CD4-positive, alpha-beta memory T cell (primary cell): ENCODE data around the gene EPX. TPM values are rescaled to one million over a fixed set of nuclear protein-coding genes. Genes with fewer than 3 reads are reported as not detected.
A peak's percentile ranks its signal among the peaks of the same experiment; 100 is the strongest.
"Not testable (repeated sequence)": the region's sequence is repeated elsewhere in the genome, so short reads cannot be mapped to it uniquely, and the experiment has no call there.

Source experiments
- CTCF ChIA-PET: fragments of 350-600 bp; sonication (Branson Sonifier 250); formaldehyde crosslinking; loops from one replicate; lab custom pipeline; 2021; ENCODE audit warnings: inconsistent platforms; ENCODE audit not compliant: partially characterized antibody; lab: Charles Lee
- POLR2A ChIA-PET: fragments of 350-600 bp; sonication (Branson Sonifier 250); formaldehyde crosslinking; loops from one replicate; lab custom pipeline; 2021; ENCODE audit not compliant: partially characterized antibody; lab: Charles Lee
- DNase-seq, 5 donors: peaks; one replicate each; pipeline versions ENCODE4 v3.0.0 to v3.0.0-alpha.2; 2020 to 2022; ENCODE audit warnings: mixed read lengths in 1 of 5
- H3K27ac ChIP-seq: one replicate; pipeline ENCODE4 v1.7.0; 2013; ENCODE audit warnings: low read depth, low read length
- H3K27me3 ChIP-seq: 2 replicates; pipeline ENCODE4 v1.7.0; 2013; ENCODE audit warnings: mild to moderate bottlenecking, low read length, moderate library complexity; ENCODE audit not compliant: insufficient read depth
- H3K36me3 ChIP-seq: 2 replicates; pipeline ENCODE4 v1.7.0; 2013; ENCODE audit warnings: mild to moderate bottlenecking, low read length, moderate library complexity; ENCODE audit not compliant: insufficient read depth
- H3K4me1 ChIP-seq: 2 replicates; pipeline ENCODE4 v1.7.0; 2013; ENCODE audit warnings: mild to moderate bottlenecking, low read length, moderate library complexity; ENCODE audit not compliant: insufficient read depth
- H3K4me3 ChIP-seq, 2 donors: one replicate each; pipeline ENCODE4 v1.7.0; 2013; ENCODE audit warnings: low read length in 2 of 2, mild to moderate bottlenecking in 1 of 2
- H3K9me3 ChIP-seq, 2 donors: one replicate each; pipeline ENCODE4 v1.7.0; 2013; ENCODE audit warnings: low read length in 2 of 2, control low read depth in 1 of 2; ENCODE audit not compliant: control insufficient read depth in 1 of 2
- H3K27ac Mint-ChIP-seq, 7 donors: one replicate each; pipeline ENCODE4 v1.8.0; 2020 to 2021; ENCODE audit warnings: mixed read lengths in 7 of 7, mild to moderate bottlenecking in 6 of 7, inconsistent platforms in 3 of 7, moderate library complexity in 3 of 7
- H3K27me3 Mint-ChIP-seq, 2 donors: one replicate each; pipeline ENCODE4 v1.8.0; 2020 to 2021; ENCODE audit warnings: mixed read lengths in 2 of 2
- H3K36me3 Mint-ChIP-seq, 2 donors: one replicate each; pipeline ENCODE4 v1.8.0; 2020 to 2021; ENCODE audit warnings: mixed read lengths in 2 of 2, inconsistent platforms in 1 of 2, mild to moderate bottlenecking in 1 of 2
- H3K4me1 Mint-ChIP-seq, 4 donors: one replicate each; pipeline ENCODE4 v1.8.0; 2020 to 2021; ENCODE audit warnings: mixed read lengths in 4 of 4, mild to moderate bottlenecking in 1 of 4
- H3K4me3 Mint-ChIP-seq, 8 donors: one replicate each; pipeline ENCODE4 v1.8.0; 2020 to 2021; ENCODE audit warnings: mixed read lengths in 8 of 8, mild to moderate bottlenecking in 7 of 8, moderate library complexity in 6 of 8, inconsistent platforms in 3 of 8
- H3K9me3 Mint-ChIP-seq, 8 donors: one replicate each; pipeline ENCODE4 v1.8.0; 2020 to 2021; ENCODE audit warnings: mixed read lengths in 8 of 8, mild to moderate bottlenecking in 5 of 8, inconsistent platforms in 3 of 8, moderate library complexity in 1 of 8
- intact Hi-C: fragments of 100-400 bp; cut with micrococcal nuclease; formaldehyde crosslinking; loops from one replicate; pipeline ENCODE4 v1.15.1; 2023
- polyA plus RNA-seq, 2 donors: library from polyadenylated mRNA; unstranded; fragments of 300-500 nt; fragmentation: Illumina TruSeq; gene quantifications; one replicate each; pipeline ENCODE4 v1.2.3, GENCODE V29; 2021
- total RNA-seq, 2 experiments: library from RNA; stranded (reverse); gene quantifications; one replicate each; pipeline ENCODE4 v1.2.3, GENCODE V29; 2021

Gene EPX
- not detected for total RNA-seq
- polyA plus RNA-seq, result not detected

- Histone ChIP-seq H3K27me3 (peaks cover 4% of the 10 kb centered on the region), H3K4me1 (no peaks in the 10 kb centered on the region), H3K9me3 (no peaks in the 10 kb centered on the region), H3K27ac (no peak within 1 kb of the TSS), H3K36me3 (no peaks in the 10 kb centered on the region), H3K4me3 (no peak within 1 kb of the TSS)
- DNase-seq, result no peak
- POLR2A ChIA-PET, result no interaction called here
- Mint-ChIP-seq H3K27me3 (peaks cover 5 to 15% of the 10 kb centered on the region in 2 donors), H3K36me3 (no peaks in the 10 kb centered on the region), H3K9me3 (no peaks in the 10 kb centered on the region), H3K4me1 (no peaks in the 10 kb centered on the region), H3K27ac (no peak within 1 kb of the TSS), H3K4me3 (no peak within 1 kb of the TSS)
- intact Hi-C loops, result no loop called here
- CTCF ChIA-PET, result interaction anchor here (1.2 kb wide), 1 partner anchor 57 kb away, joined by 4 read pairs; no protein-coding TSS in a partner anchor
These were observed at the start of gene EPX for GRCh38 chr17:58192612-58193011. EPX (plus strand) TSS chr17:58192726; CDS start chr17:58192847, 121 bp downstream.

GRCh38 chr17:58143335-58143734 lies 49.2 kb upstream of the EPX start:
- H3K4me3 ChIP-seq, H3K27ac Mint-ChIP-seq, intact Hi-C loops, DNase-seq, POLR2A ChIA-PET, H3K9me3 ChIP-seq, H3K4me3 Mint-ChIP-seq, H3K4me1 ChIP-seq, H3K27ac ChIP-seq, H3K27me3 ChIP-seq, H3K27me3 Mint-ChIP-seq, CTCF ChIA-PET, H3K4me1 Mint-ChIP-seq, H3K36me3 ChIP-seq: not testable (repeated sequence)
- H3K36me3 Mint-ChIP-seq, result peaks cover 29 to 31% of the 10 kb centered on the region in 2 donors
- H3K9me3 Mint-ChIP-seq, result peaks cover 3 to 50% (median 39%) of the 10 kb centered on the region in 8 donors

DNA sequence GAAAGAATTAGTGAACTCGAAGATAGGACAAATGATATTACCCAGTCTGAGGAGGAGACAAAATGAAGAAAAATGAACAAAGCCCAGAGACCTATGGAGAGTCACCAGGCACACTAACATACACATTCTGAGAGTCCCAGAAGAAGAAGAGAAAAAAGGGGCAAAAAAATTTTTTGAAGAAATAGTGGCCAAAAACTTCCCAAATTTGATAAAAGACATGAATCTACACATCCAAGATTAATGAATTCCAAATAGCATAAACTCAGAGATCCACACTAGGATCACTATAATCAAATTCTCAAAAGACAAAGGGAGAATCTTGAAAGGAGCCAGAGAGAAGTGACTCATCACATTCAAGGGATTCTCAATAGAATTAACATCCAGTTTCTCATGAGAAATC lies 47.7 kb upstream of the EPX start:
- no peak overlapping the region for H3K4me3 ChIP-seq
- Mint-ChIP-seq H3K27ac (peak overlapping the region in 1 of 7 donors; percentile 54), H3K9me3 (peaks cover 3 to 54% (median 39%) of the 10 kb centered on the region in 8 donors), H3K27me3 (no peaks in the 10 kb centered on the region), H3K4me3 (no peak overlapping the region), H3K36me3 (peaks cover 34% of the 10 kb centered on the region in 2 donors), H3K4me1 (peaks cover 4 to 15% (median 12%) of the 10 kb centered on the region in 4 donors)
- no peak overlapping the region for H3K27ac ChIP-seq
- H3K27me3 ChIP-seq, result no peaks in the 10 kb centered on the region
- intact Hi-C loops, result no loop called here
- ChIA-PET POLR2A (no interaction called here), CTCF (no interaction called here)
- H3K36me3 ChIP-seq, result no peaks in the 10 kb centered on the region
- H3K4me1 ChIP-seq, result no peaks in the 10 kb centered on the region
- no peaks in the 10 kb centered on the region for H3K9me3 ChIP-seq
- DNase-seq, result no peak

DNA sequence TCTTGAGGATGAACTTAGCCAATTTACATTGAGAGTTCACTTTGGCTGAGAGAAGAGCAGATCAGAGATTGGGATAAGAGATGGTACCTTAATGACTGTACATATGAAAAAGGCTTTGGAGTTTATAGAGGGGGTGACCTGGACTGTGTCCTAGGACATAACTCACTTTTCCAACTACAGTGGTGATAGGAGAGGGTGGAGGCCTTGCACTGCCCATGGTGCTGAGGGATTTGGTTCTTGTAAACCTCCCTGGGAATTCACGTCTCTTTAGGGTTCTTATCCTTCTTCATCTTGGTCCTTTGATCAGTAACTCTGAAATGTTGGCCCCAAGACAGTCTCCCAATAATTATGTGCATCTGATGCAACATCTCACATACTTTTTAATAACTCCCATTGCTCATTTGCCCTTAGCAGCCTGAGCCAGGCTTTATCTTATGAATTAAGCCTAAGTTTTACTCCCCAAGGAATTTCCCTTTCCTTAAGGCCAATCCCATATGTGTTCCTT lies 44.5 kb upstream of the EPX start, which contains the start of gene OR4D1:
OR4D1 (plus strand) TSS at position 455 of the 505 bp plus-strand sequence. CDS start 6,770 bp downstream, outside the sequence.
- CTCF ChIA-PET, result interaction anchor here (1.5 to 2.6 kb wide), 2 partner anchors 12 to 18 kb away, joined by 5 to 8 read pairs; no protein-coding TSS in a partner anchor
- Histone ChIP-seq H3K4me3 (no peak within 1 kb of the TSS), H3K27me3 (no peaks in the 10 kb centered on the region), H3K36me3 (no peaks in the 10 kb centered on the region), H3K27ac (no peak within 1 kb of the TSS), H3K9me3 (no peaks in the 10 kb centered on the region), H3K4me1 (peaks cover 26% of the 10 kb centered on the region)
- H3K4me3 Mint-ChIP-seq, result peak within 1 kb of the TSS in 1 of 8 donors; percentile 10
- H3K9me3 Mint-ChIP-seq, result peaks cover 3 to 50% (median 41%) of the 10 kb centered on the region in 8 donors
- H3K4me1 Mint-ChIP-seq, result peaks cover 30 to 37% (median 32%) of the 10 kb centered on the region in 4 donors
- DNase-seq, result no peak
- POLR2A ChIA-PET, result interaction anchor here (0.6 to 2.4 kb wide), 2 partner anchors 9 to 27 kb away, joined by 3 to 7 read pairs; no protein-coding TSS in a partner anchor
- no peaks in the 10 kb centered on the region for H3K27me3 Mint-ChIP-seq
- peaks cover 35 to 42% of the 10 kb centered on the region in 2 donors for H3K36me3 Mint-ChIP-seq
- peak within 1 kb of the TSS in 4 of 7 donors; percentile 8 to 47 (median 20) for H3K27ac Mint-ChIP-seq
- intact Hi-C loops, result no loop called here

- Mint-ChIP-seq H3K4me1 (peaks cover 37 to 44% (median 38%) of the 10 kb centered on the region in 4 donors), H3K9me3 (peaks cover 3 to 49% (median 41%) of the 10 kb centered on the region in 8 donors), H3K36me3 (peaks cover 35 to 42% of the 10 kb centered on the region in 2 donors), H3K4me3 (no peak overlapping the region), H3K27me3 (no peaks in the 10 kb centered on the region), H3K27ac (peak overlapping the region in 2 of 7 donors; percentile 29 to 47)
- Histone ChIP-seq H3K27ac (no peak overlapping the region), H3K4me1 (peaks cover 32% of the 10 kb centered on the region), H3K4me3 (no peak overlapping the region), H3K9me3 (no peaks in the 10 kb centered on the region), H3K27me3 (no peaks in the 10 kb centered on the region), H3K36me3 (no peaks in the 10 kb centered on the region)
- CTCF ChIA-PET, result no interaction called here
- no peak for DNase-seq
- POLR2A ChIA-PET, result interaction anchor here (2.4 kb wide), 1 partner anchor 8 kb away, joined by 7 read pairs; no protein-coding TSS in a partner anchor
- intact Hi-C loops, result no loop called here
These were observed 43.9 kb upstream of the EPX start for GRCh38 chr17:58148609-58149008.

DNA sequence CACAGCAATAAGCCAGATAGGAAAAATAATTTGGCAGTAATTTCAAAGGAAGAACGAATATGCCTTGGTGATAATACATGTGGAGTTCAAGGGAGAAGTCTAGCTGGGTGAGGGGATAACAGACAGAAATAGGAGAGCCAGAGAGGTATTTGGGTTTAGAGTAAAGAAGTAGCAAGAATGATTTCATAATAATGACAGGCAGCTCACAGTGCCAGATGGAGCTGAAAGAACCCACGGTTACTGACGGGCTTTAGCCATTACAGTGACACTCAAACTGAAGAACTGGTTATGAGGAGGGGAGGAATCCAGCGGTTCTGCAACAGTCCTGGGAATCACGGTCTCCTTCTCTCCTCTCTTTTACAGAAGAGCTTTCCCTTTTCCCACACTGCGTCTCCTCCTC lies 42.1 kb upstream of the EPX start:
- peaks cover 50% of the 10 kb centered on the region for H3K4me1 ChIP-seq

GRCh38 chr17:58153046-58153445 lies 39.5 kb upstream of the EPX start:
- POLR2A ChIA-PET, result interaction anchor here (0.7 to 8.9 kb wide), 17 partner anchors 10 to 506 kb away, joined by 3 to 151 read pairs (median 3); partner anchors contain the start of genes DYNLL2, MKS1, SRSF1 and VEZF1
- CTCF ChIA-PET, result interaction anchor here (1.0 to 6.2 kb wide), 4 partner anchors 11 to 191 kb away, joined by 3 to 105 read pairs (median 15); no protein-coding TSS in a partner anchor
- no peaks in the 10 kb centered on the region for H3K27me3 Mint-ChIP-seq
- Histone ChIP-seq H3K27me3 (no peaks in the 10 kb centered on the region), H3K27ac (peak overlapping the region; percentile 66), H3K4me3 (peak overlapping the region in 1 of 2 donors; percentile 22), H3K4me1 (peaks cover 73% of the 10 kb centered on the region), H3K36me3 (no peaks in the 10 kb centered on the region), H3K9me3 (no peaks in the 10 kb centered on the region)
- H3K4me1 Mint-ChIP-seq, result peaks cover 62 to 88% (median 68%) of the 10 kb centered on the region in 4 donors
- peaks cover 0 to 21% (median 8%) of the 10 kb centered on the region in 8 donors for H3K9me3 Mint-ChIP-seq
- DNase-seq, result peak; percentile 85 to 89 (median 85)
- intact Hi-C loops, result loop anchor here (2.0 to 10.0 kb wide), 3 partner anchors 20 to 148 kb away; partner anchors contain the start of genes MKS1 and SRSF1
- peak overlapping the region; percentile 57 to 95 (median 66) for H3K4me3 Mint-ChIP-seq
- peaks cover 13 to 23% of the 10 kb centered on the region in 2 donors for H3K36me3 Mint-ChIP-seq
- H3K27ac Mint-ChIP-seq, result peak overlapping the region; percentile 90 to 99 (median 97)

More for the DNA sequence above, 42.1 kb upstream of the EPX start:
- Histone ChIP-seq H3K4me3 (no peak overlapping the region), H3K36me3 (no peaks in the 10 kb centered on the region), H3K9me3 (no peaks in the 10 kb centered on the region), H3K27ac (no peak overlapping the region), H3K27me3 (no peaks in the 10 kb centered on the region)
- ChIA-PET CTCF (interaction anchor here (1.6 to 2.7 kb wide), 3 partner anchors 21 to 29 kb away, joined by 5 to 24 read pairs (median 6); no protein-coding TSS in a partner anchor), POLR2A (interaction anchor here (8.9 kb wide), 1 partner anchor 21 kb away, joined by 151 read pairs; no protein-coding TSS in a partner anchor)
- Mint-ChIP-seq H3K4me3 (peak overlapping the region in 5 of 8 donors; percentile 17 to 55 (median 26)), H3K9me3 (peaks cover 3 to 41% (median 26%) of the 10 kb centered on the region in 8 donors), H3K36me3 (peaks cover 22 to 32% of the 10 kb centered on the region in 2 donors), H3K4me1 (peaks cover 51 to 62% (median 52%) of the 10 kb centered on the region in 4 donors), H3K27me3 (no peaks in the 10 kb centered on the region), H3K27ac (peak overlapping the region in 5 of 7 donors; percentile 1 to 78 (median 8))
- DNase-seq, result no peak
- intact Hi-C loops, result loop anchor here (10.0 kb wide), 1 partner anchor 146 kb away; the partner anchor contains the start of gene SRSF1
